SIG-M5 treated with dmso at 0.1 percent for 504 hours (cell line): Measurements from ENCODE around the gene ZNF345.

Experiments used
- DNase-seq: peaks from one replicate; lab custom pipeline; 2025; ENCODE audit not compliant: unreplicated experiment; lab: John Stamatoyannopoulos, UW

Gene ZNF345

GRCh38 chr19:36850559-36851442, at the start of gene ZNF345:
ZNF345 (plus strand) TSS chr19:36850876; CDS start chr19:36876831, 25,955 bp downstream.
- DNase-seq: peak; percentile 94

- no peak for DNase-seq
Measured at GRCh38 chr19:36805364-36805763, 45.3 kb upstream of the ZNF345 start.

- DNase-seq: no peak
Measured at GRCh38 chr19:36807029-36807428, 43.6 kb upstream of the ZNF345 start.

- DNase-seq: no peak
Measured at GRCh38 chr19:36819130-36819630, 31.5 kb upstream of the ZNF345 start.

DNA sequence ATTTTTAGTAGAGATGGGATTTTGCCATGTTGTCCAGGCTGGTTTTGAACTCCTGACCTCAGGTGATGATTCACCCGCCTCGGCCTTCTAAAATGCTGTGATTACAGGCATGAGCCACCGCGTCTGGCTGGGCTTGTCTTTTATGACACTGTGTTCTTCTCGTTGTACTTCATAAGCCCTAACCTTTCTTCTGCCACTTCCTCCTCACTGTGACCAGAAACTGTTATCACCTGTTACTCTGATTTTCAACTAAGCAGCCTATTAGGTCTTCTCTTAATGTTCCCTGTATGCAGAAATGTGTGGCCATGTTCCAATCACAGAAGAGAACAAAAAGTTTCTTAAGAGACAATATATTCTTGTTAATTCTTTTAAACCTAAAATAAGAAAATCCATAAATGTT, 28.9 kb upstream of the ZNF345 start:
- DNase-seq: no peak

DNA sequence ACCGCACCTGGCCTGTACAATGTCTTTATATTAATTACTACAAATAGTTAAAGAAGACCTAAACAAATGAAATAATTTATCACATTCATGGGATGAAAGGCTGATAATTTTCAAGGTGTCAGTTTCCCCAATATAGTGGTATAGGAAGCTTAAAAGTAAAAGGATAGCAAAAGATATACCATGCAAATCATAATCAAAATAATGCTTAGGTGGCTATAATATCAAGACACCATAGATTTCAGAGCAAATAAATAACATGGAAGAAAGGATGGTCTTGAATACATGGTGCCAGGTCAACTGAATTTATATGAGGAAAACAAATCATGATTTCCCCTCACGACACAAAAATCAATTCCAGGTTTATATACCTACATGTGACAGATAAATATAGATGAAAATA, 17.2 kb upstream of the ZNF345 start:
- no peak for DNase-seq

GRCh38 chr19:36837176-36837905, 13.3 kb upstream of the ZNF345 start:
- no peak for DNase-seq

GRCh38 chr19:36837906-36838783, 12.5 kb upstream of the ZNF345 start, which contains the start of gene ZNF790:
ZNF790 (minus strand) TSS chr19:36838387; CDS start chr19:36825619, 12,768 bp downstream.
- peak; percentile 70 for DNase-seq

DNA sequence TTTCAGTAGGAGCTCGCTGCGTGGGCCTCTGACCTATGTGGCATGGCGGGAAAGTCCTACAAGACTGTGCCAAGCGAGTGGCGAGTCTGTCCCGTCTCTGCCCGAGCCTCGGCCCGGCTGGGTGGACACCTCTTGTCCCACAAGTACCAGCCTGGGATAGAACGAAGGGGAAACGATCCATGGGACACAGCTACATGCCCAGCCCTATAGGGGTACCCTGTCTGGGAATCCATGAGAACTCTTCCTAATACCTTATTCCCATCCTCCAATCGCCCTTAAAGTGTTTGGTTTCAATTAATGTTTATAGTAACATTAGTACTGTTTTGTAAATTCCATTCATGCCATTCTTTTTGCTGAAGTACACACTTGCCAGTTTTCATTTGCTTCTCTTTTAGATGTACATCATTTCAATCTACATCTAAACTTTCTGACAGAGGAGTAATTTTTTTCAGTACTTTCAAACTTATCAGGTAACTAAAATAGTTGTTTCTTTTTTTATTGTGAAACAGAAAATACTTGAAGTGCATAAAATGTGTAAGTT, 11.8 kb upstream of the ZNF345 start:
- no peak for DNase-seq

DNA sequence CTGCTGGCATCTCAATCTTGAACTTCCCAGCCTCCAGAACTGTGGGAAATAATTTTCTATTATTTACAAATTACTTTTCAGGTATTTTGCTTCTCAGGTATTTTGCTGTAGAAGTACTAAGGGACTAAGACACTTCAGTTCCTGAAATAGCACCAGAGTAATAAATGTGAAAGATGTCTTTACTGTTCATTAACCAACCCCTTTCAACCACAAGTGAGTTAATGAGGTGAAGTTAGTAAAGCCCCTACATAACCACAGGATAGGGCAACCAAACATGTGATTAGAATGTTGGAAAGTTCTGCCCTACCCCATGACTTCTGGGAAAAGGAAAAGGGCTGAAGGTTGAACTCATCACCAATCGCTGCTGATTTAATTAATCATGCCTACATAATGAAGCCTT, 2.7 kb upstream of the ZNF345 start:
- no peak for DNase-seq

- DNase-seq: peak; percentile 85
Measured at GRCh38 chr19:36849701-36850558, 746 bp upstream of the ZNF345 start.

DNA sequence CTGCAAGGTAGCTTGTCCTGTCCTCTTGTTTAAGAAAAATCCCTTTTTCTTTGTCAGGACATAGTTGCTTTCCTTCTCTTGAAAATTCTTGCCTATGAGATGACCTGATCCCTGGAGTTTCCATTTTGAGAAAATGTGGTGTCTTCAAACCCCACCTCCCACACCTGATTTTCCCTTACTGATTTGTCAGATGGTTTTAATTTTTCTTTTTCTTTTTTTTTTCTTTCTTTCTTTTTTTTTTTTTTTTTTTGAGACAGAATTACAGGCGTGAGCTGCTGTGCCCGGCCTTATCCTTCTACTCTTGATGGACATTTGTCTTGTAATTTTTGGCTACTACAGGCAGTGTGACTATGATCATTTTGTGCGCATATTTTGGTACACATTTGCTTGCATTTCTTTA, 1.2 kb downstream of the ZNF345 start:
- no peak for DNase-seq

GRCh38 chr19:36876993-36877938, 26.6 kb downstream of the ZNF345 start:
- DNase-seq: no peak

- DNase-seq: no peak
Measured at GRCh38 chr19:36891768-36892357, 41.2 kb downstream of the ZNF345 start.

GRCh38 chr19:36894849-36895383, 44.2 kb downstream of the ZNF345 start:
- no peak for DNase-seq

DNA sequence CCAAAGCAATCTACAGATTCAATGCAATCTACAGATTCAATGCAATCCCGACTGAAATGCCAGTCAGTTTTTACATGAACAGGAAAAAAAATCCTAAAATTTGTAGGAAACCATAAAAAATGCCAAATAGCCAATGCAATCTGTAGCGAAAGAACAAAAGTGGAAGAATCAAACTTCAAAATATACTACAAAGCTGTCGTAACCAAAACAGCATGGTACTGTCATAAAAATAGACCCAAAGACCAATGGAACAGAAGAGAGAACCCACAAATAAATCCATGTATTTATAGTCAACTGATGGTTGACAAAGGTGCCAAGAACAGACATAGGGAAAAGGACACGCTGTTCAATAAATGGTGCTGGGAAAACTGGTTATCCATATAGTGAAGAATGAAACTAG, 47.7 kb downstream of the ZNF345 start:
- DNase-seq: no peak

GRCh38 chr19:36915992-36916830, 65.5 kb downstream of the ZNF345 start, which contains the start of the genes ZNF568 and ZNF829:
ZNF568 (plus strand) TSS chr19:36916332; CDS start chr19:36922771, 6,439 bp downstream.
ZNF829 (minus strand) TSS chr19:36916291; CDS start chr19:36915167, 1,124 bp downstream.
- DNase-seq: peak; percentile 21
